ENCODE measurements around the gene CCNDBP1.
"Not testable (repeated sequence)": the region's sequence is repeated elsewhere in the genome, so short reads cannot be mapped to it uniquely, and the experiment has no call there.

CCNDBP1 gene, protein sequence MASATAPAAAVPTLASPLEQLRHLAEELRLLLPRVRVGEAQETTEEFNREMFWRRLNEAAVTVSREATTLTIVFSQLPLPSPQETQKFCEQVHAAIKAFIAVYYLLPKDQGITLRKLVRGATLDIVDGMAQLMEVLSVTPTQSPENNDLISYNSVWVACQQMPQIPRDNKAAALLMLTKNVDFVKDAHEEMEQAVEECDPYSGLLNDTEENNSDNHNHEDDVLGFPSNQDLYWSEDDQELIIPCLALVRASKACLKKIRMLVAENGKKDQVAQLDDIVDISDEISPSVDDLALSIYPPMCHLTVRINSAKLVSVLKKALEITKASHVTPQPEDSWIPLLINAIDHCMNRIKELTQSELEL

GRCh38 chr15:43185157-43186002, at the start of gene CCNDBP1:
Gene CCNDBP1, plus strand, starts transcription at chr15:43185403. Its CDS starts 96 bp downstream, at chr15:43185499.
- DNase-seq = peak; percentile 77

DNA sequence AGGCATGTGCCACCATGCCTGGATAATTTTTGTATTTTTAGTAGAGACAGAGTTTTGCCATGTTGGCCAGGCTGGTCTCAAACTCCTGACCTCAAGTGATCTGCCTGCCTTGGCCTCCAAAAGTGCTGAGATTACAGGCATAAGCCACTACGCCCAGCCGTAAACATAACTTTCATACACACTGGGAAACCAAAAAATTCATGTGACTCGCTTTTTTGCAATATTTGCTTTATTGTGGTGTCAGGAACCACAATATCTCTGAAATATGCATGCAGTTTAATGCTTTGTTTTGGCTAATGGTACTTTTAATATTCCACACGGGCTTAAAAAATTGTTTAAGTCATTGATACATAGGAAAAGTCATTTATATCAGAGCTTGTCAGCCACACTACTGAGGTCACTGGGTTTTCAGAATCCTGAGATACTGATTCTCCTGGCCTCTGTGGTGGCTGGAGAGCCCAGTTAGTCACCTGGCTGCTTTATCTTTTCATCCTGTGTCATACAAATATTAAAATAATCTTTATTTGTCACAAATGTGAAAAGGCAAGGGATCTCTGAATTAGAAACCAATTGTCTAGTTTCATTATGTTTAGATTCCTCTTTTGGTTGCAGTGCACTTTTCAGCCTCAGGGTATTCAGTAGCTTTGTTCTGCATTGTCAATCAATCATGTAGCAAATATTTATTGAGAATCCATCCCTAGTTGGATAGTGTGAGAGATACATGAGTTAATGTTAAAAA, 41.8 kb upstream of the CCNDBP1 start:
- no peak for DNase-seq

DNA sequence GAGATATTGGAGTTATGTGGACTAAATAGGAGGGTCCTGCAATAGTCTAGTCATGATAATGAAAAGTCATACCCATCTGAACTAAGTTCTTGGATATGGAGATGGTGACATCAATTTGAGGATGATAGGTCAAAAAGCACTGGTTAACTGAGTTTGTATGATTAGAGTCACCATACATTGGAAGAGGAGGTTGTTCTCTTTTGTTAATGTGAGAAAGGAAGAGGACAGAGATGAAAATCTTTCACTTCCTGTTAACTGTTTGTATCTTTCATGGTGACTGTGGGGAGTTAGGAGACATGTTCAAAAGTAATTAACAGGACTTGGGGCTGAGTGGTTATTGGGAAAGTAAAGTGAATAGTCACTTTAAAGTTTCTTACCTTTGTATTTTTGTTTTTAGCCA, 40.7 kb upstream of the CCNDBP1 start:
- no peak for DNase-seq

GRCh38 chr15:43146184-43146583, 39.0 kb upstream of the CCNDBP1 start:
- DNase-seq = no peak

- no peak for DNase-seq
These were observed 34.8 kb upstream of the CCNDBP1 start for GRCh38 chr15:43150191-43150929.

GRCh38 chr15:43151688-43152087, 33.5 kb upstream of the CCNDBP1 start:
- no peak for DNase-seq

DNA sequence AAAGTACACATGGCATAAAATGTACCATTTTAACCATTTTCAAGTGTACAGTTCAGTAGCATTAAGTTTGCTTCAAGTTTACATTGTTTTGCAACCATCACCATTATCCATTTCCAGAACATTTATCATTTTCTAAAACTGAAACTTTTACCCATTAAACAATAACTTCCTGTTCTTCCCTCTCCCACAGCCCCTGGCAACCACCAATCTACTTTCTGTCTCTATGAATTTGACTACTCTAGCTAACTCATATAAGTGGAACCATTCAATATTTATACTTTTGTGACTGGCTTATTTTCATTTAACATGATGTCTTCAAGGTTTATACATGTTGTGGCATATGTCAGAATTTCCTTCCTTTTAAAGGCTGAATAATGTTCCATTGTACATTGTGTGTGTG, 31.9 kb upstream of the CCNDBP1 start:
- DNase-seq = no peak

- DNase-seq = no peak
These were observed 19.3 kb upstream of the CCNDBP1 start for GRCh38 chr15:43165801-43166325.

- not testable (repeated sequence) for DNase-seq
These were observed 17.9 kb upstream of the CCNDBP1 start for GRCh38 chr15:43167261-43167660.

GRCh38 chr15:43168192-43169107, 16.8 kb upstream of the CCNDBP1 start:
- no peak for DNase-seq

- no peak for DNase-seq
These were observed 15.3 kb upstream of the CCNDBP1 start for GRCh38 chr15:43169888-43170287.

GRCh38 chr15:43175656-43176309, 9.4 kb upstream of the CCNDBP1 start:
- DNase-seq = not testable (repeated sequence)

- not testable (repeated sequence) for DNase-seq
These were observed 8.1 kb upstream of the CCNDBP1 start for GRCh38 chr15:43177147-43177546.

DNA sequence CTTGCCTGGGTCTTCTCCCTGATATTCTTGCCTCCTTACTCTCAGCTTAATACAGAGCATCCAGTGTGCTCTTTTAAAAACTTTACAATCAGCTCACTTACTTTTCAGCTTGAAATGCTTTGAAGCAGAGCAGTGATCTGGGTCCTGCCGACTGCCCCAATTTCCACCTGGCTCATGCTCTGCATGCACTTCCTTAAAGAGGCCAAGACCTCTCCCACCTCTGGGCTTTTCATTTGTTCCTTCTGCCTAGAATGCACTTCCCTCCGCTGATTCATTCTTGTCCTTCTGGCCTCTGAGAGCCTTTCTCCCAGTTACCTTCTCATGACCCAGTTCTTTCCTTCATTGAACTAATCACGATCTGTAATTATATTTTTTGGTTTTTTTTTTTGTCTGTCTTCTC, 1.9 kb upstream of the CCNDBP1 start:
- no peak for DNase-seq

DNA sequence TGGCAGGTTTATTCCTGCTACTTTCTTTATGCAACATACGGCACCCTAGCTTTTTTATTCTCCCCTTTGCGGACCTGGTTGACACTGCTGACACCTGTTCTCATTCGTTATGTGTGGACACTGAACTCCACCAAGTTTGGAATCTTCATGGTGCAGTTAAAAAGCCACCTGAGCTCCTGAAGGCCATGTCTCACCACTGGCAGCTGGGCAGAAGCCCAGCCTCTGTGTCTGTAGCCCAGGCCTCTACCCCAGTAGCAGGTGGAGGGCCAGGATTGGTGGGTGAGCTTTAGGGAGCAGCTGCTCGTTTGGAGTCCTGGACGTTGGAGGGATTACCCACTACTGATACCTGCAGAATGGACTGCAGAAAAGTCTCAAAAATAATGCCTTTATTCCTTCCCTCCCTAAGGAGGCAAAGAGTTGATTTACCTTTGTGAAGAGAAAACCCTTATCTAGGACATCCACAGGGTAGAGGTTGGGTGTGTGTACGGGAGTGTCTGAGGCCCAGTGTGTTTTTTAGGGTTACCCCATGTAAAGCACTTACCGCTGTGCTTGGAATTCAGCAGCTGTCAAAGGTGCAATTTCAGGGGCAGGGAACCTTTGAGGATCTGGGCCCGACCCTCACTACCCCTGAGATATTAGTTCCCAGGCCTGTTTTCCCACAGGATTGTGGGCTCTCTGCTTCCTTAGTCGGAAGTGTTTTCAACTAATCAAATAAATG, 637 bp upstream of the CCNDBP1 start:
- DNase-seq = no peak

GRCh38 chr15:43186003-43186353, 775 bp downstream of the CCNDBP1 start:
- DNase-seq = no peak

- DNase-seq = no peak
These were observed 2.4 kb downstream of the CCNDBP1 start for GRCh38 chr15:43187544-43188155.

GRCh38 chr15:43189296-43189695, 4.1 kb downstream of the CCNDBP1 start:
- no peak for DNase-seq

GRCh38 chr15:43190178-43190577, 5.0 kb downstream of the CCNDBP1 start:
- DNase-seq = no peak

DNA sequence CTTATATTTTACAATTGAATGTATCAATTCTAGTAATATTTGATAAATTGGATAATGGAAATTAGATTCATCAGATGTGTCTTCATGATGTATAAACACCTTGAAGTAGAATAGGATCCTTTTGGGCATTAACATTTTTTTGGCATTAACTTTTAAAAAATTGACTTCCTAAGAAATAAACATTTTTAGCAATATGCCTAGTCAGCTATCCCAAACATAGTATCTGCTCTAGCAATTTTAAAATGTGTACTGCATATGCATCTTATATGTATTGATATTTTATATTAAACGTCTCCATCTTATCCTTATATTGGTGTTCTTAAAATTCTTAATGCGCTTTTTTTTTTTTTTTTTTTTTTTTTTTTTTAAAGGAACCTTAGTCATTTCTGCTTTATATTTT, 8.5 kb downstream of the CCNDBP1 start:
- DNase-seq = no peak
